Measurements from ENCODE around the gene CDK17. TPM values are rescaled to one million over a fixed set of nuclear protein-coding genes. Genes with fewer than 3 reads are reported as not detected.

Gene CDK17
- total and polyA plus RNA-seq, 2 of the 8 experiments (the other 6 are each of a cell fraction or from before 2014, with no cell fraction given): 5.8 to 20.0 TPM

GRCh38 chr12:96313606-96314005, 86.6 kb downstream of the CDK17 start (continued):
- TF ChIP-seq POLR2AphosphoS5 (IDR thresholded peaks at IDR 0.05; ENCODE audit: low read depth, low read length): no peak
- TF ChIP-seq POU5F1 (IDR thresholded peaks at IDR 0.05; ENCODE audit: low read depth, low read length): no peak
- TF ChIP-seq KDM1A (IDR thresholded peaks at IDR 0.05; ENCODE audit: borderline replicate concordance, low read length): no peak
- no peak for TF ChIP-seq PHF8 (conservative IDR thresholded peaks at IDR 0.05; ENCODE audit: low read depth, low read length)
- TF ChIP-seq MAX (IDR thresholded peaks at IDR 0.05): no peak
- TF ChIP-seq GTF2F1 (IDR thresholded peaks at IDR 0.05; ENCODE audit: borderline replicate concordance, low read depth, low read length): no peak
